Transverse colon (tissue), 4 donors: ENCODE data around the gene ETNPPL.

ENCODE experiments used
- CTCF ChIP-seq, 5 experiments: fragments of 200-600 bp in 3 of 5; fragments of 450-650 bp in 2 of 5; sonication (generic) in 3 of 5; IDR thresholded peaks; 1 replicate in 2 of 5; 2 replicates in 3 of 5; pipeline ENCODE4 v1.5.1; 2016 to 2017; ENCODE audit warnings: antibody characterized with exemption in 5 of 5, inconsistent platforms in 3 of 5, mild to moderate bottlenecking in 2 of 5, moderate library complexity in 1 of 5
- EP300 ChIP-seq: sonication (generic); formaldehyde crosslinking; IDR thresholded peaks from one replicate; pipeline ENCODE4 v1.6.1; 2017; ENCODE audit warnings: antibody characterized with exemption, low read depth
- POLR2A ChIP-seq: fragments of 450-650 bp; IDR thresholded peaks from one replicate; pipeline ENCODE4 v1.6.1; 2016; ENCODE audit warnings: antibody characterized with exemption, mild to moderate bottlenecking, moderate library complexity
- POLR2AphosphoS5 ChIP-seq, 3 donors: sonication (generic); formaldehyde crosslinking; IDR thresholded peaks; one replicate each; pipeline ENCODE4 v1.6.1; 2016; ENCODE audit warnings: antibody characterized with exemption in 3 of 3

- TF ChIP-seq CTCF (IDR thresholded peaks at IDR 0.05) = no peak
- no peak for TF ChIP-seq POLR2AphosphoS5 (IDR thresholded peaks at IDR 0.05)
- no peak for TF ChIP-seq POLR2A
- no peak for TF ChIP-seq EP300
These were observed 68.4 kb downstream of the ETNPPL start for GRCh38 chr4:108694423-108694822.
